SKM-1 (cell line): ENCODE data around the gene OCEL1.
"Not testable (repeated sequence)": the region's sequence is repeated elsewhere in the genome, so short reads cannot be mapped to it uniquely, and the experiment has no call there.

Source experiments
- DNase-seq: peaks from one replicate; lab custom pipeline; 2025; ENCODE audit not compliant: unreplicated experiment; lab: John Stamatoyannopoulos, UW

OCEL1 gene

DNA sequence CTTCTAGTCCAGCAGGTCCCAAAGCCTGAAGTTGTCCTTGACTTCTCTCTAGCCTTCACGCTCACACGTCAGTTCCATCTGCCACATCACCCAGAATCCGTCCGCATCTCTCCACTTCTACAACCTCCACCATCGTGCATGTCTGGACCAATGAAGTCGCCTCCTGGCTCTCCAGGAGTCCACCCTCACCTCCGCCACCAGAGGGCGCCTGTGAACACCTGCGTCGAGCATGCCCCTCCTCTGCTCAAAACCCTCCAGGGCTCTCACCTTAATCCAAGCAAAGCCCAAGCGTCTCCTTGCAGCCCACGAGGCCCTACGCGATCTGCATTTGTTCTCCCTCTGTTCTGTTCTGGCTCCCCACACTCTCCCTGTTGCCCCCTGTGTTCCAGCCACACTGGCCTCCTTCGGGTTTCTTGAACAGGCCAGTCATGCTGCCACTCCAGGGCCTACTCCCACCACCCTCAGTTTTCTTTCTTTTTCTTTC, 34.9 kb downstream of the OCEL1 start:
- peak; percentile 84 for DNase-seq

DNA sequence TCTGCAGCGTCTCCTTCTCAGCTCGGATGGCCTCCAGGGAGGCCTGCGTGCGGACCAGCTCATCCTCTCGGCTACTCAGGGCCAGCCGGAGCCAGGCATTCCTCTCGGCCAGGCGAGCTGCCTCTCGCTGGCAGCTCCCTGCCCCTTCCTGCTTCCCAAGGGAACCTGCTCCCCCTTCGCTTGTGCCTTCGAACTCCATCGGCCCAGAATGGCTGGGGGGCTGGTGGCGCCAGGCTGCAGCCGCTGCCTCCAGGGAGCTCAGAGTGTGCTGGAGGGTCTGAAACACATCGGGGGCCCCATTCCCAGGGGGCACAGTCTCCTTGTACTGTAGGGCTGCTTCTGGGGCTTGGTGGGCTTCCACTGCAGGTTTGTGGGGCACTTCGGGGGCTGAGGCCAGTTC, 36.5 kb downstream of the OCEL1 start:
- no peak for DNase-seq

DNA sequence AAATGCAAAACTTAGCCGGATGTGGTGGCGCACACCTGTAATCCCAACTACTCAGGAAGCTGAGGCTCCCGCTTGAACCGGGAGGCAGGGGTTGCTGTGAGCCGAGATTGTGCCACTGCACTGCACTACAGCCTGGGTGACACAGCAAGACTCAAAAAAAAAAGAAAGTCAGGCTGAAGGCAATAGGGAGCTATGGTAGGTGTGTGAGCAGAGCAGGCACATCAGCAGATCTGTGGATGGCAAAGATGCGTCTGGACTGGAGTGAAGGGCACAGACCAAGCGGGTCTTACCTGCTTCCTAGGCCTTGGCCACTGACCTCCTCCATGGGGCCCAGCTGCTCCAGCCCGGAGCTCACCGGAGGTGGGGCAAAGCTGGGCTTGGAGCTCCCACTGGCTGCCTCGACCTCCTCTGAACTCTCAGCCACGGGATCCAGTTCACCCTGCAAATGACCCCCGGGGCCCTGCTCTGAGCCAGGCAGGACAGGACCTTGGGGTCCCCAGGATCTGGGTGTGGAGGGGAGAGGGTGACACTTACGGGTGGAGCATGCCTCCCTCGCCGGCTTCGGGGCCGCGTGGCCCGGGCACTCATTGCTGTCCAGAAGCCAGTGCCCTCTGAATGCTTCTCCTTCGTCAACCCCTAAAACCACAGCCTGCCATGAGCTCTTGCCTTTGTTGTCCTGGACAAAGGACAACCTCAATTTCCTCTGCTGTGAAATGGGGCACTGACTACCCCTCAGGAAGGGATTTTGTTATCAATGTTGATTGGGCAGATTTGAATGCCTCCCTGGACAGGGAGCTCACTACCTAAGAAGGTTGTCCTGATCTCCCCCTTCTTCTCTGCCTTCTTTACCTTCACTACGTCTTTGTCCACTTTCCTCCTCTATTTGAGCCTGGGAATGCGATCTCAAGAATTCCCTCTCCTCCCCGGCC, 38.0 kb downstream of the OCEL1 start:
- no peak for DNase-seq

DNA sequence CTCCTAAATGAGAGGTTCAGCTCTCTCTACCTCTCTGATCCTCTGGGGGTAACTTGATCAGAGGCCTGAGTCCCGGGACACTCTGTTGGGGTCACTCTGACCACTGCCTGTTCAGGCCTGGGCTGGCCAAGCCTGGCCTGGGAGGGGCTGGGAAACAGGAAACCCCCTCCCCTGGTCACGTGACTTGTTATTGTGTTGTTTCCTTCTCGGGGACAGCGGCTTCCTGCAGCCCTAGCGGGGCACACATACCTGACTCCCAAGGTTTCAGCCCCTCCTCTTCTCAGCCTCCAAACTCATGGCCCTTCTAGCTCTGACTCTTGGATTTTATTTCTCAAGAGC, 38.6 kb downstream of the OCEL1 start, which contains the start of gene USHBP1:
USHBP1 (minus strand) TSS at position 105 of the 339 bp plus-strand sequence. CDS start 446 bp downstream, outside the sequence.
- no peak for DNase-seq

DNA sequence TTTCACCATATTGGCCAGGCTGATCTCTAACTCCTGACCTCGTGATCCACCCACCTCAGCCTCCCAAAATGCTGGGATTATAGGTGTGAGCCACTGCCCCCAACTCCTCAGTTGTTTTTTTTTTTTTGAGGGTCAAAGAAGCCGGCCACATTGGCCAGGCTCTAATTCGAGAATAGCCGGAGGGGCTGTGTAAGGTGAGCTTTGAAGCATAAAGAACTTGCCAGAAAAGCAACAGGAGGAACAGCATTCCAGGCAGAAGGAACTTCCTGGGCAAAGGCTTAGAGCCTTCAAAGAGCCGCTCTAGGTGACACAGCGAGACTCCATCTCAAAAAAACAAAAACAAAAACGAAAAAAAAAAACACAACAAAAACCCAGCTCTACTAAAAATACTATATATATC, 40.0 kb downstream of the OCEL1 start:
- DNase-seq: no peak

DNA sequence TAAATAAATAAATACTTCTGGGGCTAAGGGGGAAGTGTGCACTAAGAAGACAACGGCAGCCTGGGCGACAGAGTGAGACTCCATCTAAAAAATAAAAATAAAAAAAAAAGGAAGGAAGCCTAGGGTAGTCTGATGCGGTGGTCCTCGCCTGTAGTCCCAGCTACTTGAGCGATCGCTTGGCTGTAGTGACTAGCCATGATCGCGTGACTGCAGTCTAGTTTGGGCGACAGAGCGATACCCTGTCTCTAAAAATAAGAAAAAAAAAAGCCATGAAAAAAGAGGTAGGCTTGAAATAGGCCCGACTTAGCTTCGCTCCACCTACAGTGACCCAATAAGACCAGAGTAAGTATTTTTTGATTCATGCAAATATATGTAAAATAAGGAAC, 40.6 kb downstream of the OCEL1 start:
- no peak for DNase-seq

DNA sequence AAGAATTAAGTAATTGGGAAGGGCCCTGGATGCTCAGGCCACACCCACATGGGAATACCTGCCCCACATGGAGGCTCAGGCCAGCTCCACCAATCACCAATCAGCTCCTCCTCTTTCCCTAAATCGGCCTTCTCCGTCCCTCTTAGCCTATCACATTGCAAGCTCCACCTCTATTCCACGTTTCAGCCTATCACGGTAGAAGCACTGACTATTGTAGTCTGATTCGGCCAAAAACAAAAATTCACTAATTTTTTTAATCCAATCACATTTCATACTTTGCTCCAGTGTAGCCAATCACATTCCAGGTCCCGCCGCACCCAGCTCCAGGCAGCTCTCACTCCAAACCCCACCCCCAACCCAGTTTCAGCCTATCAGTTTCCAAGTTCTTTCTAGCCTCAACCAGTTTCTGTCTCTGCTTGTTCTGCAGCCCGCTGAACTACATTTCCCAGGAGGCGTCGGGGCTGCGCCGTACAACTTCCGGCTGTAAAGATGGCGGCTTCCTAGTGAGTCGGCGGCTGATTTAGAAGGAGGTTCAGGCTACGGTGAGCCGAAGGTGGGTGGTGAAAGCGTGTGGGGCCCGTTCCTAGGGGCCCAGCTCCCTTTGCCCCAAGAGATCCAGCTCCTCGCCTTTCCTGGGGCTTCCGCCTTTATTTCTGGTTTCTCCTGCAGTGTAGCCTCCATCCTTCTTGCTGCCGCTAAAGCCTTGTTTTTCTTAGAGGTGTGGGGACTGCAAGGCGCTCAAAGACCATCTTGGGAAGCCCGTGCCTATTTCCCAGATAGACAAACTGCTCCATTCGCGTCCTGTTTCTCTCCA, 41.2 kb downstream of the OCEL1 start, which contains the start of gene BABAM1:
BABAM1 (plus strand) TSS at position 469 of the 814 bp plus-strand sequence. CDS start 1,364 bp downstream, outside the sequence.
- DNase-seq: peak; percentile 97

DNA sequence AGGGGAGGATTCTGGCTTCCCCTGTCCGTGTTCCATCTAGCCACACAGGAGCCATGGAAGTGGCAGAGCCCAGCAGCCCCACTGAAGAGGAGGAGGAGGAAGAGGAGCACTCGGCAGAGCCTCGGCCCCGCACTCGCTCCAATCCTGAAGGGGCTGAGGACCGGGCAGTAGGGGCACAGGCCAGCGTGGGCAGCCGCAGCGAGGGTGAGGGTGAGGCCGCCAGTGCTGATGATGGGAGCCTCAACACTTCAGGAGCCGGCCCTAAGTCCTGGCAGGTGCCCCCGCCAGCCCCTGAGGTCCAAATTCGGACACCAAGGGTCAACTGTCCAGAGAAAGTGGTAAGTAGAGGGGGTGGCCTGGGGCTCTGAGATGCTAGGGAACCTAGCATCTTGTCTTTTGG, 42.7 kb downstream of the OCEL1 start:
- no peak for DNase-seq

DNA sequence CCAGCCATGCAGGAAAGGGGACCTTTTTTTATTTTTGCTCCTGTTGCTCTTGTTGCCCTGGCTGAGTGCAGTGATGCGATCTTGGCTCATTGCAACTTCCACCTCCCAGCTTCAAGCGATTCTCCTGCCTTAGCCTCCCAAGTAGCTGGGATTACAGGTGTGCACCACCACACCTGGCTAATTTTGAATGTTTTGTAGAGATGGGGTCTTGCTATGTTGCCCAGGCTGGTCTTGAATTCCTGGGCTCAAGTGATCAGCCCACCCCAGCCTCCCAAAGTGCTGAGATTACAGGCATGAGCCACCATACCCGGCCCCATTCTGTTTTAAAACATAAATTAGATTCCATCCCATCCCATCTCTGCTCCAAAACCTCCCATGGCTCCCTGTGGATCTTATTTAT, 48.9 kb downstream of the OCEL1 start:
- not testable (repeated sequence) for DNase-seq

DNA sequence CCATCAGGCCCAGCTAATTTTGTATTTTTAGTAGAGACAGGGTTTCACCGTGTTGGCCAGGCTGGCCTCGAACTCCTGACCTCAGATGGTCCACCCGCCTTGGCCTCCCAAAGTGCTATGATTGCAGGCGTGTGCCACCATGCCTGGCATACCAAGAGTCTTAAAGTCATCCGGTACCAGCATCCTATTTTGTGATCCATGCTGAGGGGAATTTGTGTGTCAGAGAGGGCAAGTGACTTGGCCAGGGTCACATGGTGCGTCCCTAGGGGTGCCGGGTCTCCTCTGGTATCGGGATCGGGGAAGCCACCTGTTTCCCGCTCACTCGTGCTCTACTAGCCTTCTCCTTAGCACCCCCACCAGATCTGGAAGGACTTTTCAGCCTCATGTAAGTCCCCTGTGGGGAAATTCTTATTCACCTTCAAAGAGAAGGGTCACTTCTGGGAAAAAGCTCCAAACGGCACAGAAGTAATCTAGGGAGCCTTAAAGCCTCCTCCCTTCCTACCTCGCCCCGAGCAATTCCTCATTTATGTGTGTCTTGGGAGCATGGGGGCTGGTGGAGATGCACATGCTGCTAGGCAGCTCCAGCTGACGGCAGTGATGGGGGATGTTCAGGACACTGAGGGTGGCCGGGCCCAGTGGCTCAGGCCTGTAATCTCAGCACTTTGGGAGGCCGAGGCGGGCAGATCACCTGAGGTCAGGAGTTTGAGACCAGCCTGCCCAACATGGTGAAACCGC, 49.6 kb downstream of the OCEL1 start:
- no peak for DNase-seq
